Activated naive CD8-positive, alpha-beta T cell treated with anti-CD3 and anti-CD28 coated beads for 36 hours (primary cell): ENCODE measurements around the gene DLG1. TPM values are rescaled to one million over a fixed set of nuclear protein-coding genes. Genes with fewer than 3 reads are reported as not detected.

Experiments used
- DNase-seq: peaks from one replicate; pipeline ENCODE4 v3.0.0; 2021
- H3K27ac Mint-ChIP-seq: one replicate; pipeline ENCODE4 v1.8.0; 2022; ENCODE audit warnings: mild to moderate bottlenecking, moderate library complexity, mixed read lengths
- H3K27me3 Mint-ChIP-seq: one replicate; pipeline ENCODE4 v1.8.0; 2022; ENCODE audit warnings: mild to moderate bottlenecking, mixed read lengths
- H3K36me3 Mint-ChIP-seq: one replicate; pipeline ENCODE4 v1.8.0; 2021; ENCODE audit warnings: mild to moderate bottlenecking, mixed read lengths
- H3K4me1 Mint-ChIP-seq: one replicate; pipeline ENCODE4 v1.8.0; 2021; ENCODE audit warnings: mixed read lengths
- H3K4me3 Mint-ChIP-seq: one replicate; pipeline ENCODE4 v1.8.0; 2022; ENCODE audit warnings: mild to moderate bottlenecking, moderate library complexity, mixed read lengths
- H3K9me3 Mint-ChIP-seq: one replicate; pipeline ENCODE4 v1.8.0; 2022; ENCODE audit warnings: mixed read lengths
- total RNA-seq, 2 experiments: library from RNA; stranded (reverse); gene quantifications; one replicate each; pipeline ENCODE4 v1.2.3, GENCODE V29; 2021

The DLG1 gene
- total RNA-seq, 2 experiments from 2014 or later = 47.9 to 49.1 TPM

DNA sequence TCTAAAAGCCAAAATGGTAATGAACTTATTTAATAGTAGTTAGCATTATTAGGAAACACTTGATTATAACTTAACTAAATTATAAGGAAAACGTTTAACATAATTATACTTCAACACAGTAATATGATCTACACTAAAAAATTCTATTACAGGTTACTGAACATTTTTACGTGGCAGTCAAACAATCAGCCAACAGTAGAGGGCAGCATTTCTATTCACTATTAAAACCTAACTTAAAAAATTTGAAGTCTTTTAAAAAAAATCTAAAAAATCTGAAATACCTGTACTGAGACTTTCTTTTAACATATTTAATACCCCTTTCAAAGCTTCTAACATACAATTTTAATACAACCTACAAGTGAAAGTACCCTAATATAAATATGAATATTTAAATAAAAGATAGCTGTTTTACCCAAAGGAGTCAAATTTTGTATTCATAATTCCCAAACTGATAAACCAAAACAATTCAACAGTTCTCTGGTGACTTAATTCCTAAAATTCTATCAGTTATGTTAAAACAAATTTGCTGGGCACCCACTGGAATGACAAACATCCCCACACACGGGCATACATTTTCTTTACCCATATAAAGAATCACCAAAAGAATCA is 41.5 kb downstream of the DLG1 start:
- Mint-ChIP-seq H3K4me1 (peaks cover 57% of the 10 kb centered on the region), H3K36me3 (peaks cover 12% of the 10 kb centered on the region), H3K9me3 (no peaks in the 10 kb centered on the region), H3K27ac (no peak overlapping the region), H3K4me3 (no peak overlapping the region), H3K27me3 (no peaks in the 10 kb centered on the region)
- peak; percentile 3 for DNase-seq

DNA sequence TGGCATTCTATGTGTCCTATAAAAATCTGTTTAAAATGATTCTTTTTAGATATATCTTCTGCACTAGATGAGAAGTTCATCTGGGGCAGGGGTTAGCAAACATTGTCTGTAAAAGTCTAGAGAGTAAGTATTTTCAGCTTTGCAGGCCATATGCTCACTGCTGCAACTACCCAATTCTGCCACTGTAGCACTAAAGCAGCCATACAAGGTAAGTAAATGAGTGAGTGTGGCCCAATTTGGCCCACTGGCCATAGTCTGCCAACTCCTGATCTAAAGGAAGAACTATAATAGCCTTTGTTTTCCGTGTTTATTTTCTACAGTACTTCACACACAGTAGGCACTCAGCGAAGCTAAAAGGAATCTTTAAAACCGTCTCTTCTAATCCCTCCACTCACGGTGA is 42.3 kb downstream of the DLG1 start:
- peaks cover 55% of the 10 kb centered on the region for H3K4me1 Mint-ChIP-seq
- H3K27ac Mint-ChIP-seq = no peak overlapping the region
- H3K9me3 Mint-ChIP-seq = peaks cover 5% of the 10 kb centered on the region
- no peaks in the 10 kb centered on the region for H3K27me3 Mint-ChIP-seq
- no peak overlapping the region for H3K4me3 Mint-ChIP-seq
- no peak for DNase-seq
- H3K36me3 Mint-ChIP-seq = peaks cover 20% of the 10 kb centered on the region

DNA sequence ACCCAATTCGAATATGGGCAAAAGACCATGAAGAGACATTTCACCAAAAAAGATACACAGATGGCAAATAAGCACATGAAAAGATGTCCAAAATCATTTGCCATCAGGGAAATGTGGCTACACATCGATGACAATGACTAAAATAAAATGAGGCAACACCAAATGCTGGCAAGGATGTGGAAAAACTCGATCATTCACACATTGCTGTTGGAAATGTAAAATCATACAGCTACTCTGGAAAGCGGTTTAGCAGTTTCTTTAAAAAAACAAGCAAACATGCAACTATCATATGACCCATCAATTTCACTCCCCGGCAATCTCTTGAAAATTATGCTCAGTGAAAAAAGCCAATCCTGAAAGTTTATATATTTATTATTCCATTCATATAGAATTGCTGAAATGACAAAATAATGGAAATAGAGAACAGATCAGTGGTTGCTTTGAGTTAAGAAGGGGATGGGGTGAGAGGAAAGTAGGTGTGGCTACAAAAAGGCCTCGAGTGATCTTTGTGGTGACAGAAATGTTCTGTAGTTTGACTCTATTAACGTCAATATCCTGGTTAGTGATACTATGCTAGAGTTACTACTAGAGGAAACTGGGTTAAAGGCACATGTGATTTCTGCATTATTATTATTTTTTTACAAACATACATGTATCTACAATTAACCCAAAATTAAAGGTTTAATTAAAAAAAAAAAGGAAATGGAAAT is 45.0 kb downstream of the DLG1 start:
- Mint-ChIP-seq H3K4me1 (peaks cover 37% of the 10 kb centered on the region), H3K27ac (peak overlapping the region; percentile 14), H3K27me3 (no peaks in the 10 kb centered on the region), H3K9me3 (peaks cover 18% of the 10 kb centered on the region), H3K36me3 (peaks cover 45% of the 10 kb centered on the region), H3K4me3 (no peak overlapping the region)
- peak; percentile 2 for DNase-seq

GRCh38 chr3:197249542-197249941 is 48.9 kb downstream of the DLG1 start:
- peaks cover 26% of the 10 kb centered on the region for H3K4me1 Mint-ChIP-seq
- H3K4me3 Mint-ChIP-seq = no peak overlapping the region
- no peak for DNase-seq
- H3K27ac Mint-ChIP-seq = no peak overlapping the region
- peaks cover 76% of the 10 kb centered on the region for H3K36me3 Mint-ChIP-seq
- H3K9me3 Mint-ChIP-seq = peaks cover 40% of the 10 kb centered on the region
- no peaks in the 10 kb centered on the region for H3K27me3 Mint-ChIP-seq

DNA sequence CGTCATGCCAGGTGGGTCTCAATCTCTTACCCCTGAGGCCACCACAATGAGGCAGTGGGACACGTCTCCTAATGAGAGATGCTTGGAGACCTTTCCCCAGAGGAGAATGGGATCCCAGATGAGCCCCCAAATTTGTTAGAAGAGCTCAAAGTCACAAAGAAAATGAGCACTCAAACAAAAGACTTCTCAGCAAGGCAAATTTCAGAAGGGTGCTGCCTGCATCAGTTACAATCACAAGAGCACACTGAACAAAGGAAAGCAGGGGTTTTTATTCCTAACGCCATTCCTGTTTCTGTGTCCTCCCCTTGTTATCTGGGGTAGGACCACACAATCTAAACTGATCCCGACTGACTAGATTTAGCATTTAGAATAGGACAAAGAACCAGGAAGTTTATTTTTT is 50.1 kb downstream of the DLG1 start:
- H3K4me1 Mint-ChIP-seq = peaks cover 14% of the 10 kb centered on the region
- H3K4me3 Mint-ChIP-seq = no peak overlapping the region
- H3K9me3 Mint-ChIP-seq = peaks cover 46% of the 10 kb centered on the region
- H3K27me3 Mint-ChIP-seq = no peaks in the 10 kb centered on the region
- peaks cover 88% of the 10 kb centered on the region for H3K36me3 Mint-ChIP-seq
- no peak overlapping the region for H3K27ac Mint-ChIP-seq
- DNase-seq = no peak

GRCh38 chr3:197244751-197245150 is 53.7 kb downstream of the DLG1 start:
- H3K27ac Mint-ChIP-seq = no peak overlapping the region
- peaks cover 57% of the 10 kb centered on the region for H3K9me3 Mint-ChIP-seq

GRCh38 chr3:197242784-197243432 is 55.5 kb downstream of the DLG1 start:
- no peak overlapping the region for H3K27ac Mint-ChIP-seq

More at GRCh38 chr3:197244751-197245150, 53.7 kb downstream of the DLG1 start:
- no peak for DNase-seq
- H3K4me3 Mint-ChIP-seq = no peak overlapping the region
- H3K36me3 Mint-ChIP-seq = peaks cover 89% of the 10 kb centered on the region
- H3K27me3 Mint-ChIP-seq = no peaks in the 10 kb centered on the region
- peaks cover 6% of the 10 kb centered on the region for H3K4me1 Mint-ChIP-seq

DNA sequence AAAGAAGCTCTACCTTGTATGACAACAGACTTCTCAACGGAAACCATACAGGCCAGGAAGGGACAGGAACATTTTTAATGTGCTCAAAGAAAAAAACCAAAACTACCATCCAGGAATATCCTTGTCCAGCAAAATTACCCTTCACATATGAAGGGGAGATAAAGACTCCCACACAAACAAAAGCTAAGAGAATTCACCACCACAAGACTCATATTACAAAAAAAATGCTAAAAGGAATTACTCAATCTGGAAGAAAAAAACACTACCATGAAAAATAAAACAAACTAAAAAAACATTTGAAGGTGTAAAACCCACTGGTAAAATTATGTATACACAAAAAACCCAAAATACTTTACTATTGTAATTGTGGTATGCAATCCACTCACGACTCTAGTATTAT is 57.2 kb downstream of the DLG1 start:
- DNase-seq = no peak
- Mint-ChIP-seq H3K9me3 (peaks cover 37% of the 10 kb centered on the region), H3K36me3 (peaks cover 75% of the 10 kb centered on the region), H3K27me3 (no peaks in the 10 kb centered on the region), H3K4me1 (peaks cover 19% of the 10 kb centered on the region), H3K4me3 (no peak overlapping the region), H3K27ac (no peak overlapping the region)

More at GRCh38 chr3:197242784-197243432, 55.5 kb downstream of the DLG1 start:
- Mint-ChIP-seq H3K4me3 (no peak overlapping the region), H3K4me1 (peaks cover 19% of the 10 kb centered on the region), H3K36me3 (peaks cover 84% of the 10 kb centered on the region), H3K9me3 (peaks cover 42% of the 10 kb centered on the region), H3K27me3 (no peaks in the 10 kb centered on the region)
- no peak for DNase-seq

GRCh38 chr3:197239857-197240256 is 58.6 kb downstream of the DLG1 start:
- H3K4me3 Mint-ChIP-seq = no peak overlapping the region
- H3K27me3 Mint-ChIP-seq = no peaks in the 10 kb centered on the region
- peaks cover 21% of the 10 kb centered on the region for H3K4me1 Mint-ChIP-seq
- peaks cover 34% of the 10 kb centered on the region for H3K9me3 Mint-ChIP-seq
- no peak overlapping the region for H3K27ac Mint-ChIP-seq
- DNase-seq = no peak
- H3K36me3 Mint-ChIP-seq = peaks cover 76% of the 10 kb centered on the region

- H3K4me3 Mint-ChIP-seq = no peak overlapping the region
- no peak for DNase-seq
- H3K9me3 Mint-ChIP-seq = peaks cover 27% of the 10 kb centered on the region
- H3K27ac Mint-ChIP-seq = peak overlapping the region; percentile 26
- H3K27me3 Mint-ChIP-seq = no peaks in the 10 kb centered on the region
- H3K36me3 Mint-ChIP-seq = peaks cover 73% of the 10 kb centered on the region
- peaks cover 23% of the 10 kb centered on the region for H3K4me1 Mint-ChIP-seq
Observed at GRCh38 chr3:197238842-197239241, 59.6 kb downstream of the DLG1 start.

- Mint-ChIP-seq H3K4me3 (no peak overlapping the region), H3K27me3 (no peaks in the 10 kb centered on the region), H3K4me1 (peaks cover 25% of the 10 kb centered on the region), H3K27ac (no peak overlapping the region), H3K9me3 (peaks cover 27% of the 10 kb centered on the region), H3K36me3 (peaks cover 64% of the 10 kb centered on the region)
- DNase-seq = no peak
Observed at GRCh38 chr3:197237897-197238296, 60.5 kb downstream of the DLG1 start.

- no peaks in the 10 kb centered on the region for H3K27me3 Mint-ChIP-seq
- peaks cover 51% of the 10 kb centered on the region for H3K36me3 Mint-ChIP-seq
Observed at GRCh38 chr3:197236362-197236761, 62.0 kb downstream of the DLG1 start.

GRCh38 chr3:197234947-197235914 is 63.2 kb downstream of the DLG1 start:
- Mint-ChIP-seq H3K27me3 (no peaks in the 10 kb centered on the region), H3K4me1 (peaks cover 35% of the 10 kb centered on the region), H3K9me3 (peaks cover 9% of the 10 kb centered on the region), H3K27ac (no peak overlapping the region), H3K4me3 (no peak overlapping the region), H3K36me3 (peaks cover 42% of the 10 kb centered on the region)
- no peak for DNase-seq

More at GRCh38 chr3:197236362-197236761, 62.0 kb downstream of the DLG1 start:
- no peak for DNase-seq
- H3K4me3 Mint-ChIP-seq = no peak overlapping the region
- H3K4me1 Mint-ChIP-seq = peaks cover 33% of the 10 kb centered on the region
- no peak overlapping the region for H3K27ac Mint-ChIP-seq
- H3K9me3 Mint-ChIP-seq = peaks cover 16% of the 10 kb centered on the region

DNA sequence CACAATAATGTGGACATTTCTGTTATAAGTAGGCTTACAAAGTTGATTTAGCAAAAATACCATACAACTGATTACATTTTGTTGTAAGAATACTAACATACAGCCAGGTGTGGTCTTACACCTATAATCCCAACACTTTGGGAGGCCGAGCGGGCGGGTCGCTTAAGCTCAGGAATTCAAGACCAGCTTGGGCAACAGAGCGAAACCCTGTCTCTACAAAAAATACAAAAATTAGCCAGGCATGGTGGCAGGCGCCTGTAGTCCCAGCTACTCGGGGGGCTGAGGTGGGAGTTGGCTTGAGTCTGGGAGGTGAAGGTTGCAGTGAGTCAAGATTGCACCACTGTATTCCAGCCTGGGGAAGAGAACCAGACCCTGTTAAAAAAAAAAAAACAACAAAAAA is 67.1 kb downstream of the DLG1 start:
- H3K27me3 Mint-ChIP-seq = no peaks in the 10 kb centered on the region
- no peak overlapping the region for H3K27ac Mint-ChIP-seq
- DNase-seq = no peak
- no peak overlapping the region for H3K4me3 Mint-ChIP-seq
- H3K36me3 Mint-ChIP-seq = peaks cover 23% of the 10 kb centered on the region
- peaks cover 6% of the 10 kb centered on the region for H3K9me3 Mint-ChIP-seq
- peaks cover 33% of the 10 kb centered on the region for H3K4me1 Mint-ChIP-seq
